Measurements from ENCODE around the gene IQCM. TPM values are rescaled to one million over a fixed set of nuclear protein-coding genes. Genes with fewer than 3 reads are reported as not detected.

Gene IQCM
- total RNA-seq, 4 donors from 2014 or later = not detected

GRCh38 chr4:149723065-149723464 is 92.6 kb downstream of the IQCM start:
- no peak overlapping the region for H3K4me3 ChIP-seq (ENCODE audit: low read depth, poor library complexity, severe bottlenecking)
- intact Hi-C loops (cut with DNase I; ENCODE audit: low total_unique reads) = no loop called here
- 73 to 91% methylated on average over 2 of the region's 2 CpGs for WGBS, 2 donors
- DNase-seq (ENCODE audit: low spot score in 2 of 2) = no peak
- TF ChIP-seq POLR2A (IDR thresholded peaks at IDR 0.05) (no peak), CTCF (IDR thresholded peaks at IDR 0.05) (no peak)

GRCh38 chr4:149719806-149720205 is 95.8 kb downstream of the IQCM start:
- DNase-seq (ENCODE audit: low spot score in 2 of 2) = no peak
- intact Hi-C loops (cut with DNase I; ENCODE audit: low total_unique reads) = no loop called here
- no peak overlapping the region for H3K4me3 ChIP-seq (ENCODE audit: low read depth, poor library complexity, severe bottlenecking)
- 81 to 90% methylated on average over 1 of the region's 1 CpG for WGBS, 2 donors
- no peak for TF ChIP-seq CTCF (IDR thresholded peaks at IDR 0.05)
- no peak for TF ChIP-seq POLR2A (IDR thresholded peaks at IDR 0.05)

GRCh38 chr4:149719357-149719756 is 96.3 kb downstream of the IQCM start:
- no peak overlapping the region for H3K4me3 ChIP-seq (ENCODE audit: low read depth, poor library complexity, severe bottlenecking)
- TF ChIP-seq POLR2A (IDR thresholded peaks at IDR 0.05) = no peak
- no peak for DNase-seq (ENCODE audit: low spot score in 2 of 2)
- intact Hi-C loops (cut with DNase I; ENCODE audit: low total_unique reads) = no loop called here

- WGBS, 2 donors = 42 to 47% methylated on average over 3 of the region's 3 CpGs
- no peak overlapping the region for H3K4me3 ChIP-seq (ENCODE audit: low read depth, poor library complexity, severe bottlenecking)
- TF ChIP-seq POLR2A (IDR thresholded peaks at IDR 0.05) (no peak), CTCF (IDR thresholded peaks at IDR 0.05) (no peak)
- DNase-seq (ENCODE audit: low spot score in 2 of 2) = peak; percentile 18 to 81
- intact Hi-C loops (cut with DNase I; ENCODE audit: low total_unique reads) = no loop called here
These were observed 97.1 kb downstream of the IQCM start for GRCh38 chr4:149718500-149718899.

GRCh38 chr4:149716728-149717127 is 98.9 kb downstream of the IQCM start:
- TF ChIP-seq POLR2A (IDR thresholded peaks at IDR 0.05) = no peak
- TF ChIP-seq CTCF (IDR thresholded peaks at IDR 0.05) = no peak
- DNase-seq (ENCODE audit: low spot score in 2 of 2) = no peak
- WGBS, 2 donors = 71% methylated on average over 1 of the region's 1 CpG
- intact Hi-C loops (cut with DNase I; ENCODE audit: low total_unique reads) = no loop called here
- H3K4me3 ChIP-seq (ENCODE audit: low read depth, poor library complexity, severe bottlenecking) = no peak overlapping the region

- no peak for DNase-seq (ENCODE audit: low spot score in 2 of 2)
- intact Hi-C loops (cut with DNase I; ENCODE audit: low total_unique reads) = no loop called here
- H3K4me3 ChIP-seq (ENCODE audit: low read depth, poor library complexity, severe bottlenecking) = no peak overlapping the region
- no peak for TF ChIP-seq CTCF (IDR thresholded peaks at IDR 0.05)
- no peak for TF ChIP-seq POLR2A (IDR thresholded peaks at IDR 0.05)
- 94% methylated on average over 14 of the region's 14 CpGs for WGBS, 2 donors
These were observed 99.6 kb downstream of the IQCM start for GRCh38 chr4:149715822-149716585.

All from lower leg skin (tissue), 4 donors.